HG03378 (cell line): ENCODE results near the gene PNLIPRP3.
A peak's percentile ranks its signal among the peaks of the same experiment; 100 is the strongest.

Experiments
- ATAC-seq: cut with Tn5 transposase; IDR thresholded peaks from one replicate; pipeline ENCODE4 v1.9.1; 2021; ENCODE audit warnings: mild to moderate bottlenecking, moderate library complexity; ENCODE audit not compliant: unreplicated experiment

The PNLIPRP3 gene

DNA sequence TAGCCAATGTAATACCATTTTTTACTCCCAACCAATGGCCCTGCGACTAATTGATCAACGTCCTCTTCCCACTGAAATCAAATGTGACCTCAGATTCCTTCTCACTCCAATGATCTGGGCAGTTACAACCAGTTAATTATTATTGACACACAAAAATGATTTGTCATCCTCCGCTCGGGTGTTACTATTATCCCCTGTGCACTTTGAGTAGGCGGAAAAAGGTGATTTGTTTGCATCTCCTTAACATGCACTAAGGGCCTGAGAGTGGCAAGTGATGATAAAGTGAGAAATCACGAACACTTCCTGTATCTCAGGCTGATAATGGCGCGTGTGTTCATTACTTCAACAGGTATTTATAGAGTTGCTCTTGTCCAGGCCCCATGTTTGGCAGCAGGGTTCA is 77.1 kb downstream of the PNLIPRP3 start:
- ATAC-seq: no peak

DNA sequence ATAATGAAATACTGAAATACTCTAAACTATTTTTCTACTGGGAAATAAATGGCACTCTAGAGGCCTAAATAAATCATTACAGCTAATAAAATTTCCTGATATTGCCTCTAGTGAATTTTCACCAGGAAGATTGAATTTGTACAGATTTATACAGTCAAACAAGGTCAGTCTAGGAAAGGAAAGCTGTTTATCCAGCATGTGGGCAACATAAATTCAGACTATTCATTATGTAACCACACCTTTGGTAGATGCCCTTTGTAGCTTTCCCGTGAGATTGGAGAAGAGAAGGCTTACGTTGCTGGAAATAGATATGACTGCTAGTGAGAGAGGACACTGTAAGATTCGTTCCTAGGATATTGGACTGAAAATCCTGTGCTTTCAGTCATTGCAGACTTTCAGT is 82.9 kb downstream of the PNLIPRP3 start:
- ATAC-seq: no peak

DNA sequence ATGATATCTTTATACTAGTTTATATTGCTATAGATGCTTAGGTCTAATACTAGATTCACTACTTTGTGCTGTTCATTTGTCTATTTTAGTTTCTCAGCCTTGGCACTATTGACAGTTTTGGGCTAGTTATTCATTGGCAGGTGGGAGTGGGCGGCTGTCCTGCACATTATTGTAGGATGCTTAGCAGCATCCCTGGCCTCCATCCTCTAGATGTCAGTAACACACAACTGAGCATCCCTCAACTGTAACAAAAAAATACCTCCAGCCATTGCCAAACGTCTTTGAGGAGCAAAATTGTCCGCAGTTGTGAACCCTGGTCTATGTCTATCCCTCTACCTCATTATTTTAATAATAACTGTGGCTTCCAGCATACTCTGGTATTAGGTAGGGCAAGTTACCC is 83.7 kb downstream of the PNLIPRP3 start:
- no peak for ATAC-seq

DNA sequence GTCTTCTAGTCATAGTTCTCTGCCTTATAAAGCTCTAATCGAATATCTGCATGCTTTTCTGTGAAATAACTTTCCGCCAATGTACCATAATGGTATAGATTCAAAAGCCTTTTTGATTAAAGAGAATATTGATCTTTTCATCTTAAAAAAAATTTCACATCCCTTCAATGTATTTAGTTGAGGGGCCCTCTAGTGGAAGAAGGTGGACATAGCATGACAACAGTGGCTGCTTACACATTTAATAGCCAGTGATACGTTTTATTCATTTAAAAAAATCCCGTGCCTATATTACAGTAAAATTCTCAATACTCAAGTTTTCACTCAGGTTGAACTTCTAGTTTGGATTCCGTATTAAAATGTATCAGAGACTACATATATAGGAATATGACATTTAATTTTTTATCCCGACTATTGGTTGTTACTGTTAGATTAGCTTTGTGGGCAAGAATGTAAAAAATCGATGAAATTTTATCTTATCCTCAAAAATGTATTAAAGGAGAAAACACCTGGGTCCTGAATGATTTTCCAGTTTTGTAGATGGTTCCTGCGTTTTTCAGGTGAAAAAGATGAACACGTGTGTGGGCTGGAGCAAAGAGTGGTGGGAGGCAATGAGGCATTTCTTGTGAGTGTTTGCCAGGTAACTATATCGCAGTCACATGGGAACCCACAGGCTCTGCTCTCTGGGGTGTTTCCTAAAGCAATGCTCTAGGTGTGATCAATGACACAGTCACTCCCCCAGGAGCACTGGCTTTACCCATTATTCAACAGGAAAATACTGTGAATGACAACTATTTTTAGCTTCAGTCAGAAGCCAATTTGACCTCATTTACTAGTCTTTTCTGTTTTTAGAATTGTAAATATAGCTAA is 94.0 kb downstream of the PNLIPRP3 start:
- ATAC-seq: peak; percentile 61

DNA sequence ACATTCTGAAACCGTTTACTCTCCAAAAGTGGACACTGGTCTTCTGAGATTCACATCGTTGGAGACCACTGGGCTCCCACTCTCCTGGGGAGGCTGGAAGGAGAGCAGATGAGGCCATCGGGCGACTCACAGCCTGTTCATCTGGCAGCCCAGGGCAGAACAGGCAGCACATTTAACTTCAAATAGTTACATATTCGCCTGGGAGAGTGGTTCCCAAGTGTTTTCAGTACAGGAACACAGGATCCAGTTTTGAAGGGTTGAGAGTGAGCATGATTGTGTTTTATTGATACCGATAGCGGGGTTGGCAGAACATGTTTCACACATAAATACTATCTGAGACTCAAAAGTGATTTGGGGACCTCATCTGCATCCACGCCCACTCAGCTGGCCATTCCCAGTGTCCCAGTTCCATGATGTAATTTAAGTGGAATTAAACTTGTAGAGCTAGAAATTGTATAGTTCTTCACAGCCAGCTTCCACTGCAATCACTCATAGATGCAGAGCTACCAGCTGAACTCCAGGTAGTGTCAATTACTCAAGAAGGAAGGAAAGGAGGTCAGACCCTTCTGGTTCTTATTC is 95.2 kb downstream of the PNLIPRP3 start:
- no peak for ATAC-seq

DNA sequence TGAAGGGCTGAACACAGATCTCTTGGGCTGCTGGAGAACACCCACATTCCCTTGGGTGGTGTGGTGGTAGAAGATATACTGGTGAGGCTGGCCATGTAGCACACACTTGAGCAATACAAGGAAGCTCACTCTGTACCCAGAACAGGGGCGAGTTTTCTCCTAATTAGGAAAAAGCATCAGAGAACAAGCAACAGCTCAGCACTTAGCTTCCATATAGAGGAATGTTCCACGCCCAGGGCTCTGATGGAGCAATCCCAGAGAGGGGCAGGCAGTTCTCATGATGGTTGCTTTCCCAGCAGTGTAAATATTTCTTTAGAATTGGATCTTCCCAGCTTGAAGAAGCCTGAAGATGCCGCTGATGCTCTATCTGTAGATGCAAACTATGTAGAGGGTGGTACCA is 97.1 kb downstream of the PNLIPRP3 start:
- ATAC-seq: no peak

DNA sequence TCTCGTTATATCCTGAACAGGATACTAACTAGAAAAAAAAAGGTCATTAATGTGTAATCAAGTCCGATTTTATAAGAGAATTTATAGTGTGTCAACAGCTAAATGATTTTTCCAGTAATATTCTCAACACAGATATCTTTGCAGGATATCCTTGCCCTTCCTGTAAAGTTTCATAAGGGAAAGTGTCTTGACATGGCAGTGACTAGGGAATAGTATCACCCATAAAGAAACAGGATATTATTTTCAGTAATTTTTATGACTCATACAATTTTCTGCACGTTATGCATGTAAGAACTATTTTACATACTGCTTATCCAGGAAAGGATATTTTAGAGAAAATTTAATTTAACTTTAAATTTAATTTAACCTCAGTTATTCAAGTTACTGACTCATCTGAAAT is 98.6 kb downstream of the PNLIPRP3 start:
- no peak for ATAC-seq
